ENCODE measurements around the gene THRSP.
"Not testable (repeated sequence)": the region's sequence is repeated elsewhere in the genome, so short reads cannot be mapped to it uniquely, and the experiment has no call there.

THRSP gene

GRCh38 chr11:78040691-78041379 lies 22.8 kb upstream of the THRSP start:
- Mint-ChIP-seq H3K4me3 (no peak overlapping the region), H3K4me1 (peaks cover 52% of the 10 kb centered on the region), H3K9me3 (no peaks in the 10 kb centered on the region), H3K36me3 (ENCODE audit: low read depth) (no peaks in the 10 kb centered on the region), H3K27ac (peak overlapping the region; percentile 89 to 96 (median 94)), H3K27me3 (ENCODE audit: low read depth) (peaks cover 3% of the 10 kb centered on the region)
- no peak for TF ChIP-seq CTCF (IDR thresholded peaks at IDR 0.05; ENCODE audit: unreplicated experiment in 3 of 3)

GRCh38 chr11:78041380-78041719 lies 22.3 kb upstream of the THRSP start:
- not testable (repeated sequence) for H3K9me3 Mint-ChIP-seq; H3K4me3 Mint-ChIP-seq; H3K27me3 Mint-ChIP-seq (ENCODE audit: low read depth); H3K36me3 Mint-ChIP-seq (ENCODE audit: low read depth)
- Mint-ChIP-seq H3K4me1 (peaks cover 57% of the 10 kb centered on the region), H3K27ac (peak overlapping the region; percentile 28 to 88 (median 81))

GRCh38 chr11:78041843-78042440 lies 21.7 kb upstream of the THRSP start:
- H3K27ac Mint-ChIP-seq: peak overlapping the region; percentile 28 to 88 (median 81)
- H3K27me3 Mint-ChIP-seq (ENCODE audit: low read depth): peaks cover 3% of the 10 kb centered on the region
- peaks cover 60% of the 10 kb centered on the region for H3K4me1 Mint-ChIP-seq
- no peaks in the 10 kb centered on the region for H3K36me3 Mint-ChIP-seq (ENCODE audit: low read depth)
- H3K9me3 Mint-ChIP-seq: no peaks in the 10 kb centered on the region
- no peak for TF ChIP-seq CTCF (IDR thresholded peaks at IDR 0.05; ENCODE audit: unreplicated experiment in 3 of 3)
- peak overlapping the region in 2 of 3 experiments; percentile 36 to 44 for H3K4me3 Mint-ChIP-seq

GRCh38 chr11:78044706-78045105 lies 19.0 kb upstream of the THRSP start:
- Mint-ChIP-seq H3K4me1 (peaks cover 53% of the 10 kb centered on the region), H3K9me3 (no peaks in the 10 kb centered on the region), H3K27me3 (ENCODE audit: low read depth) (peaks cover 3% of the 10 kb centered on the region), H3K4me3 (peak overlapping the region in 2 of 3 experiments; percentile 28 to 50), H3K36me3 (ENCODE audit: low read depth) (no peaks in the 10 kb centered on the region), H3K27ac (peak overlapping the region in 1 of 3 experiments; percentile 68)
- no peak for TF ChIP-seq CTCF (IDR thresholded peaks at IDR 0.05; ENCODE audit: unreplicated experiment in 3 of 3)

- Mint-ChIP-seq H3K36me3 (ENCODE audit: low read depth) (no peaks in the 10 kb centered on the region), H3K27me3 (ENCODE audit: low read depth) (peaks cover 3% of the 10 kb centered on the region), H3K9me3 (no peaks in the 10 kb centered on the region), H3K4me1 (peaks cover 43% of the 10 kb centered on the region), H3K4me3 (peak overlapping the region; percentile 71 to 89 (median 78)), H3K27ac (peak overlapping the region; percentile 81 to 91 (median 89))
- peak; percentile 99 for TF ChIP-seq CTCF (IDR thresholded peaks at IDR 0.05; ENCODE audit: unreplicated experiment in 3 of 3)
These were observed 17.7 kb upstream of the THRSP start for GRCh38 chr11:78045851-78046485.

GRCh38 chr11:78046486-78046854 lies 17.2 kb upstream of the THRSP start:
- H3K27me3 Mint-ChIP-seq (ENCODE audit: low read depth): peaks cover 3% of the 10 kb centered on the region
- H3K27ac Mint-ChIP-seq: peak overlapping the region; percentile 81 to 89 (median 87)
- peaks cover 38% of the 10 kb centered on the region for H3K4me1 Mint-ChIP-seq
- no peak for TF ChIP-seq CTCF (IDR thresholded peaks at IDR 0.05; ENCODE audit: unreplicated experiment in 3 of 3)
- H3K4me3 Mint-ChIP-seq: peak overlapping the region; percentile 45 to 71 (median 71)
- no peaks in the 10 kb centered on the region for H3K36me3 Mint-ChIP-seq (ENCODE audit: low read depth)
- H3K9me3 Mint-ChIP-seq: no peaks in the 10 kb centered on the region

Data from nephron (organoid).